ENCODE results near the gene FGF14. TPM values are rescaled to one million over a fixed set of nuclear protein-coding genes. Genes with fewer than 3 reads are reported as not detected.

FGF14 gene
- total RNA-seq, 1 donor from 2014 or later = not detected

- Histone ChIP-seq H3K36me3 (no peaks in the 10 kb centered on the region), H3K4me3 (no peak overlapping the region), H3K9me3 (no peaks in the 10 kb centered on the region), H3K27ac (no peak overlapping the region), H3K27me3 (no peaks in the 10 kb centered on the region), H3K4me1 (peaks cover 0 to 4% of the 10 kb centered on the region in 2 donors)
- intact Hi-C loops (cut with DNase I) = no loop called here
- no peak for TF ChIP-seq CTCF (IDR thresholded peaks at IDR 0.05)
- no peak for DNase-seq (ENCODE audit: low spot score in 2 of 2)
These were observed 102.5 kb downstream of the FGF14 start for GRCh38 chr13:102299366-102299765.

- no peaks in the 10 kb centered on the region for H3K27me3 ChIP-seq
- DNase-seq (ENCODE audit: low spot score in 2 of 2) = no peak
- peaks cover 0 to 4% of the 10 kb centered on the region in 2 donors for H3K4me1 ChIP-seq
- TF ChIP-seq CTCF (IDR thresholded peaks at IDR 0.05) = no peak
- no peak overlapping the region for H3K27ac ChIP-seq
- H3K9me3 ChIP-seq = no peaks in the 10 kb centered on the region
- H3K36me3 ChIP-seq = no peaks in the 10 kb centered on the region
- H3K4me3 ChIP-seq = no peak overlapping the region
- intact Hi-C loops (cut with DNase I) = no loop called here
These were observed 103.8 kb downstream of the FGF14 start for GRCh38 chr13:102298051-102298450.

GRCh38 chr13:102295316-102296048, 106.4 kb downstream of the FGF14 start:
- Histone ChIP-seq H3K27ac (no peak overlapping the region), H3K36me3 (no peaks in the 10 kb centered on the region), H3K27me3 (no peaks in the 10 kb centered on the region), H3K9me3 (no peaks in the 10 kb centered on the region), H3K4me3 (no peak overlapping the region), H3K4me1 (peaks cover 0 to 4% of the 10 kb centered on the region in 2 donors)
- no peak for DNase-seq (ENCODE audit: low spot score in 2 of 2)
- intact Hi-C loops (cut with DNase I) = no loop called here
- TF ChIP-seq CTCF (IDR thresholded peaks at IDR 0.05) = no peak

GRCh38 chr13:102294407-102295018, 107.3 kb downstream of the FGF14 start:
- intact Hi-C loops (cut with DNase I) = no loop called here

GRCh38 chr13:102293723-102294122, 108.1 kb downstream of the FGF14 start:
- no peak overlapping the region for H3K27ac ChIP-seq
- no peak for TF ChIP-seq CTCF (IDR thresholded peaks at IDR 0.05)

More at GRCh38 chr13:102294407-102295018, 107.3 kb downstream of the FGF14 start:
- no peaks in the 10 kb centered on the region for H3K36me3 ChIP-seq
- no peaks in the 10 kb centered on the region for H3K27me3 ChIP-seq
- no peak overlapping the region for H3K27ac ChIP-seq
- H3K9me3 ChIP-seq = no peaks in the 10 kb centered on the region
- TF ChIP-seq CTCF (IDR thresholded peaks at IDR 0.05) = no peak
- no peak overlapping the region for H3K4me3 ChIP-seq
- peaks cover 0 to 4% of the 10 kb centered on the region in 2 donors for H3K4me1 ChIP-seq
- no peak for DNase-seq (ENCODE audit: low spot score in 2 of 2)

More at GRCh38 chr13:102293723-102294122, 108.1 kb downstream of the FGF14 start:
- peaks cover 0 to 4% of the 10 kb centered on the region in 2 donors for H3K4me1 ChIP-seq
- H3K36me3 ChIP-seq = no peaks in the 10 kb centered on the region
- no peaks in the 10 kb centered on the region for H3K9me3 ChIP-seq
- no peaks in the 10 kb centered on the region for H3K27me3 ChIP-seq
- DNase-seq (ENCODE audit: low spot score in 2 of 2) = no peak
- no peak overlapping the region for H3K4me3 ChIP-seq
- intact Hi-C loops (cut with DNase I) = no loop called here

Measured in ascending aorta (tissue), 2 donors.